ENCODE measurements around the gene MPO. TPM values are rescaled to one million over a fixed set of nuclear protein-coding genes. Genes with fewer than 3 reads are reported as not detected.

MPO gene
- total and polyA plus RNA-seq, 4 donors = 0.18 to 0.63 (median 0.32) TPM

DNA sequence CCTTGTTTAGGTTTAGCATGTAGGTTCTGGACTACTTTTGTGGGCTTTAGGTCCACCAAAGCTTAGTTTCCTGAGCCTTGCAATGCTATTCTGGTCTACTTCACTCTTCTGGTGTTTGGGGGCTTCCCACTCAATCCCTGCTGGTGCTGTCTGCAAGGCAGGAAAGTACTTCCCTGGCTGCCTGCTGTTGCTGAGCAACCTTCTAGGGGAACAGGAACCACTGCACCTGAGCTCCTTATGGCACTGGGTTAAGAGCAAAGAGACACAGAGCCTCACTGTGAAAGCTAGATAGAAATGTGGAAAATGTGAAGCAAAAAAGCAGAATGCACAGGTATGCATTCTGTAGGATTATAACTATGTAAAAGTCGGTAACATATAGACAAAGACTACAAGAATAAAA lies 17.0 kb downstream of the MPO start:
- DNase-seq (no peak), ATAC-seq (ENCODE audit: low FRiP score) (no peak)
- Histone ChIP-seq H3K27me3 (ENCODE audit: control insufficient read depth in 1 of 2, insufficient read depth in 2 of 2, low read length in 1 of 2) (no peaks in the 10 kb centered on the region), H3K9me3 (ENCODE audit: control insufficient read depth, low read length) (no peaks in the 10 kb centered on the region), H3K27ac (ENCODE audit: low read depth in 1 of 2, low read length in 2 of 2) (no peak overlapping the region), H3K4me1 (ENCODE audit: control insufficient read depth in 1 of 2, insufficient read depth in 2 of 2, low read length in 2 of 2) (no peaks in the 10 kb centered on the region), H3K4me3 (ENCODE audit: low read length in 2 of 2) (no peak overlapping the region), H3K36me3 (ENCODE audit: control insufficient read depth in 1 of 2, insufficient read depth in 2 of 2, low read length in 1 of 2) (no peaks in the 10 kb centered on the region)
- WGBS, 2 donors = 73 to 83% methylated on average over 1 of the region's 1 CpG
- intact Hi-C loops (cut with DNase I) = no loop called here

DNA sequence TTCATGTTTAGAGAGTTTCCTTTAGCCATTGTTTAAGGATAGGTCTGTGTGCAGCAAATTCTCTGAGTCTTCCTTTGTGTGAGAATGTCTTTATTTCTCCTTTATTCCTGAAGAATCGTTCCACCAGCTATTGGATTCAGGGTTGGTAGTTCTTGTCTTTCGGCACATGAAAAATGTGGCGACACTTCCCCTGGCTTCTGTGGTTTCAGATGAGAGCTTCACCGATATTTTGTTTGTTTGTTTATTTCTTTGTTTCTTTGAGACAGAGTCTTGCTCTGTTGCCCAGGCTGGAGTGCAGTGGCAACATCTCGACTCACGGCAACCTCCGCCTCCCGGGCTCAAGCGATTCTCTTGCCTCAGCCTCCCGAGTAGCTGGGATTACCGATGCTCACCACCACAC lies 18.6 kb downstream of the MPO start:
- Histone ChIP-seq H3K4me3 (ENCODE audit: low read length in 2 of 2) (no peak overlapping the region), H3K27ac (ENCODE audit: low read depth in 1 of 2, low read length in 2 of 2) (no peak overlapping the region), H3K36me3 (ENCODE audit: control insufficient read depth in 1 of 2, insufficient read depth in 2 of 2, low read length in 1 of 2) (no peaks in the 10 kb centered on the region), H3K27me3 (ENCODE audit: control insufficient read depth in 1 of 2, insufficient read depth in 2 of 2, low read length in 1 of 2) (no peaks in the 10 kb centered on the region), H3K9me3 (ENCODE audit: control insufficient read depth, low read length) (no peaks in the 10 kb centered on the region), H3K4me1 (ENCODE audit: control insufficient read depth in 1 of 2, insufficient read depth in 2 of 2, low read length in 2 of 2) (no peaks in the 10 kb centered on the region)
- intact Hi-C loops (cut with DNase I) = no loop called here
- WGBS, 2 donors = 85 to 89% methylated on average over 11 of the region's 11 CpGs
- ATAC-seq (ENCODE audit: low FRiP score) (no peak), DNase-seq (no peak)

DNA sequence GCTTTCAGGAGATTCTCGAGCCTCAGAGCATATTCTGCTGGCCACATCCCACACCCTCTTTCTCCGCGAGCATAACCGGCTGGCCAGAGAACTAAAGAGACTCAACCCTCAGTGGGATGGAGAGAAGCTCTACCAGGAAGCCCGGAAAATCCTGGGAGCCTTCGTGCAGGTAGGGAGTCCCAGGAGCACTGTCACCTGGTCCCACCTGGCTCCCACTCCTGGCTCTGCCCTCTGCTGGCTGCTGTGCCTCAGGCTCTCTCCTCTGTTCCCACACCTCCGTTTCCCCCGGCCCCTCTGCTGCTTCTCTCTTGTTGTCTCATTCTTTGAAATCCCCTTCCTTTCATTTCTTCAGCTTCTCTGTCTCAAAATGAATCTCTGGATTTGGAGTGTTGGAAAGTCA lies 25.9 kb downstream of the MPO start:
- Histone ChIP-seq H3K9me3 (ENCODE audit: control insufficient read depth, low read length) (no peaks in the 10 kb centered on the region), H3K4me3 (ENCODE audit: low read length in 2 of 2) (no peak overlapping the region), H3K36me3 (ENCODE audit: control insufficient read depth in 1 of 2, insufficient read depth in 2 of 2, low read length in 1 of 2) (no peaks in the 10 kb centered on the region), H3K27ac (ENCODE audit: low read depth in 1 of 2, low read length in 2 of 2) (no peak overlapping the region), H3K4me1 (ENCODE audit: control insufficient read depth in 1 of 2, insufficient read depth in 2 of 2, low read length in 2 of 2) (no peaks in the 10 kb centered on the region), H3K27me3 (ENCODE audit: control insufficient read depth in 1 of 2, insufficient read depth in 2 of 2, low read length in 1 of 2) (no peaks in the 10 kb centered on the region)
- 20% methylated on average over 8 of the region's 8 CpGs for WGBS, 2 donors
- intact Hi-C loops (cut with DNase I) = no loop called here
- DNase-seq (no peak), ATAC-seq (ENCODE audit: low FRiP score) (no peak)

DNA sequence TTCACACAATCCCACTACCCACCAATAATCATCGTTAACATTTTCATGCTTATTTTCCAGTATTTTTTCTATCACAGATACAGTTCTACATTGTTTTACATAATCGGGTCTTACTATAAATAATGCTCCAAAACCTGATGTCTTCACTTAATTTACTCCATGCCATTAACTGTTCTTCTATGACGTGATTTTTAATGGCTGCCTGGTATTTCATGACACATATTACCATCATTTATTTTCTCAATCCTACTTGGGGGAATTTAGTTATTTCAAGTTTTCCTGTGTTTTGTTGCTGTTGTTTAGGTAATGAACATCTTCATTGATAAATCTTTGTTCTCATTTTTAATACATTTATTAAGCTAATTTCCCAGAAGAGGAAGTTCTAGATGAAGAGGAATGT lies 27.7 kb downstream of the MPO start:
- no peaks in the 10 kb centered on the region for H3K36me3 ChIP-seq (ENCODE audit: control insufficient read depth in 1 of 2, insufficient read depth in 2 of 2, low read length in 1 of 2)
- intact Hi-C loops (cut with DNase I) = no loop called here
- H3K27ac ChIP-seq (ENCODE audit: low read depth in 1 of 2, low read length in 2 of 2) = no peak overlapping the region
- no peak for ATAC-seq (ENCODE audit: low FRiP score)
- DNase-seq = no peak
- H3K9me3 ChIP-seq (ENCODE audit: control insufficient read depth, low read length) = no peaks in the 10 kb centered on the region
- H3K27me3 ChIP-seq (ENCODE audit: control insufficient read depth in 1 of 2, insufficient read depth in 2 of 2, low read length in 1 of 2) = no peaks in the 10 kb centered on the region
- no peaks in the 10 kb centered on the region for H3K4me1 ChIP-seq (ENCODE audit: control insufficient read depth in 1 of 2, insufficient read depth in 2 of 2, low read length in 2 of 2)
- H3K4me3 ChIP-seq (ENCODE audit: low read length in 2 of 2) = no peak overlapping the region
- 71 to 74% methylated on average over 3 of the region's 3 CpGs for WGBS, 2 donors

DNA sequence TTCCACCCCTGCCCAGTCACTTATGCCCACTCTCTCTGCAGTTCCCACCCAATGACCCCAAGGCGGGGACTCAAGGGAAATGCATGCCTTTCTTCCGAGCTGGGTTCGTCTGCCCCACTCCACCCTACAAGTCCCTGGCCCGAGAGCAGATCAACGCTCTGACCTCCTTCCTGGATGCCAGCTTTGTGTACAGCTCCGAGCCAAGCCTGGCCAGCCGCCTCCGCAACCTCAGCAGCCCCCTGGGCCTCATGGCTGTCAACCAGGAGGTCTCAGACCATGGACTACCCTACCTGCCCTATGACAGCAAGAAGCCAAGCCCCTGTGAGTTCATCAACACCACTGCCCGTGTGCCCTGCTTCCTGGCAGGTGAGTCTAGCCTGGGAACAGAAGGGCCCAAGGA lies 28.6 kb downstream of the MPO start:
- WGBS, 2 donors = 50 to 51% methylated on average over 9 of the region's 9 CpGs
- no peaks in the 10 kb centered on the region for H3K36me3 ChIP-seq (ENCODE audit: control insufficient read depth in 1 of 2, insufficient read depth in 2 of 2, low read length in 1 of 2)
- H3K9me3 ChIP-seq (ENCODE audit: control insufficient read depth, low read length) = no peaks in the 10 kb centered on the region
- H3K4me1 ChIP-seq (ENCODE audit: control insufficient read depth in 1 of 2, insufficient read depth in 2 of 2, low read length in 2 of 2) = no peaks in the 10 kb centered on the region
- intact Hi-C loops (cut with DNase I) = no loop called here
- DNase-seq = no peak
- H3K27me3 ChIP-seq (ENCODE audit: control insufficient read depth in 1 of 2, insufficient read depth in 2 of 2, low read length in 1 of 2) = no peaks in the 10 kb centered on the region
- no peak overlapping the region for H3K27ac ChIP-seq (ENCODE audit: low read depth in 1 of 2, low read length in 2 of 2)
- no peak overlapping the region for H3K4me3 ChIP-seq (ENCODE audit: low read length in 2 of 2)
- no peak for ATAC-seq (ENCODE audit: low FRiP score)

DNA sequence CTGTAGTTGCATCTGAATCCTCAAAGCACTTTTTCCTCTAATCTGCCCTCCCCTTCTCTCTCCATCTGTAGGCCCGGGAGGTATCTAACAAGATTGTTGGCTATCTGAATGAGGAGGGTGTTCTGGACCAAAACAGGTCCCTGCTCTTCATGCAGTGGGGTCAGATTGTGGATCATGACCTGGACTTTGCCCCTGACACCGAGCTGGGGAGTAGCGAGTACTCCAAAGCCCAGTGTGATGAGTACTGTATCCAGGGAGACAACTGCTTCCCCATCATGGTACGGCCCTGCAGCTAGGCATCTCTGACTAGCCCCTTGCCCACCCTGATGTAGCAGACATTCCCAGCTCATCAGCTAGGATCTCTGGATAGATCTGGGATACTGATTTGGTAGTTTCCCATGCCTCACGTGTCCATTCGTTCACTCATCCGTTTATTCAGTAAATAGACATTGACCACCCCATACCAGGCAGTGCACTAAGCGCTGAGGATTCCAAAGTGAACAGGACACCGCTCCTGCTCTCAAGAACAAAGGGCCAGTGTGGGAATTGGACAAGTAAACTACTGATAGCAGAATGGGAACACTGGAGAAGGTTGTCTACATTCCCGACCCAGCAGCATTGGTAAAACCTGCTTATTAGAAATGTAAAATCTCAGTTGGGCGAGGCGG lies 30.3 kb downstream of the MPO start:
- ATAC-seq (ENCODE audit: low FRiP score) = no peak
- no peaks in the 10 kb centered on the region for H3K27me3 ChIP-seq (ENCODE audit: control insufficient read depth in 1 of 2, insufficient read depth in 2 of 2, low read length in 1 of 2)
- H3K4me1 ChIP-seq (ENCODE audit: control insufficient read depth in 1 of 2, insufficient read depth in 2 of 2, low read length in 2 of 2) = no peaks in the 10 kb centered on the region
- no peak overlapping the region for H3K4me3 ChIP-seq (ENCODE audit: low read length in 2 of 2)
- DNase-seq = no peak
- intact Hi-C loops (cut with DNase I) = no loop called here
- H3K27ac ChIP-seq (ENCODE audit: low read depth in 1 of 2, low read length in 2 of 2) = no peak overlapping the region
- 82 to 84% methylated on average over 12 of the region's 12 CpGs for WGBS, 2 donors
- no peaks in the 10 kb centered on the region for H3K36me3 ChIP-seq (ENCODE audit: control insufficient read depth in 1 of 2, insufficient read depth in 2 of 2, low read length in 1 of 2)
- H3K9me3 ChIP-seq (ENCODE audit: control insufficient read depth, low read length) = no peaks in the 10 kb centered on the region

DNA sequence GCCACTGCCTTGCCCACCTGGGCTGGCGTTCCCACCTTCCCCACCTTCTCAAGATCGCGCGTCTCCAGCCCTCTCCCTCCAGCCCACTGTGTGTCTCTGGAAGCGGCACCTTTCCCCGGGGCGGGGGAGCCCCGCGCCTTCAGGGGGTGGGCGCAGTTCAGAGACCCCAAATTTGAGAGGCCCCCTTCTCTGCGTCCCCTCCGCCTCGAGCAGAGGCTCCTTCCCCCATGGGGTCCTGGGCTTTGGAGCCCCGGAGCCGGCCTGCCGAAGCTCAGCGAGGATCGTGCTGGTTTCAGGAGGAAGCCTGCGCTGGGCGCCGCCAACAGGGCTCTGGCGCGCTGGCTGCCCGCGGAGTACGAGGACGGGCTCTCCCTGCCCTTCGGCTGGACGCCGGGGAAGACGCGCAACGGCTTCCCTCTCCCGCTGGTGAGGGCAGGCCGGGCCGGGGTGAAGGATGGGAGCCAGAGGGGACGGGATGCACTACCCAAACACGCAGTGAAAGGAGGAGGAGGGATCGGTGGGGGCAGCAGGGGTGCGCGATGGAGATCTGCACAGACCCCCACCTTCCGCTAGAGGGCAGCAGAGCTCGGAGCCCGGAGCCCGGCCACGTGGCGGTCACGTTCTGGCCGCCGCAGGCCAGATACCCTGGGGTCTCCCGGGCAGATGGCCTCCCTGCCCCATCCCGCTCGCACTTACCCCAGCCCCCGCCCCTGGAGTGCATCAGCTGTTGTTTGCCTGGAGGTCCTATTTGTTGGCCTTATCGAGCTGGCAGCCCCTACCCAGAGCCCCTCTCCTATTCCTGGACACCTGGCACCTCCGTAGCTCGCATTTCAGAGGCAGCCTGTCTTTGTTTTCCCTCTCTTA lies 31.2 kb downstream of the MPO start:
- Histone ChIP-seq H3K27me3 (ENCODE audit: control insufficient read depth in 1 of 2, insufficient read depth in 2 of 2, low read length in 1 of 2) (no peaks in the 10 kb centered on the region), H3K9me3 (ENCODE audit: control insufficient read depth, low read length) (no peaks in the 10 kb centered on the region), H3K36me3 (ENCODE audit: control insufficient read depth in 1 of 2, insufficient read depth in 2 of 2, low read length in 1 of 2) (no peaks in the 10 kb centered on the region), H3K27ac (ENCODE audit: low read depth in 1 of 2, low read length in 2 of 2) (no peak overlapping the region), H3K4me1 (ENCODE audit: control insufficient read depth in 1 of 2, insufficient read depth in 2 of 2, low read length in 2 of 2) (no peaks in the 10 kb centered on the region), H3K4me3 (ENCODE audit: low read length in 2 of 2) (no peak overlapping the region)
- 4 to 5% methylated on average over 51 to 57 of the region's 57 CpGs for WGBS, 2 donors
- peak; percentile 93 for ATAC-seq (ENCODE audit: low FRiP score)
- DNase-seq = peak; percentile 74 to 91
- intact Hi-C loops (cut with DNase I) = no loop called here

DNA sequence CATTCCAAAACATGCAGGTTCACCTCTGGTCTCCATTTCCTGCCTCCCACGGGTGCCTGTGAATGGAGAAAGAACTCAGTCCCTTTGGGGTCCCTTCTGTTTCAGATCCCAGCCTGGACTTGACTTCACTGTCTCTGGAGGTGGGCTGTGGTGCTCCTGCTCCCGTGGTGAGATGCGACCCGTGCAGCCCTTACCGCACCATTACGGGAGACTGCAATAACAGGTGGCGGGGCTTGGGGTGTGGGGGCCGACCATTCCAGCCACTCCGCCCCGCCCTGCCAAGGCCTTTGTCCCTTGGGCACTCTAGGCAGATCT lies 31.8 kb downstream of the MPO start:
- ATAC-seq (ENCODE audit: low FRiP score) (peak; percentile 19), DNase-seq (no peak)
- no peak overlapping the region for H3K27ac ChIP-seq (ENCODE audit: low read depth in 1 of 2, low read length in 2 of 2)
- no peaks in the 10 kb centered on the region for H3K9me3 ChIP-seq (ENCODE audit: control insufficient read depth, low read length)
- H3K36me3 ChIP-seq (ENCODE audit: control insufficient read depth in 1 of 2, insufficient read depth in 2 of 2, low read length in 1 of 2) = no peaks in the 10 kb centered on the region
- 9 to 11% methylated on average over 10 of the region's 10 CpGs for WGBS, 2 donors
- intact Hi-C loops (cut with DNase I) = no loop called here
- no peaks in the 10 kb centered on the region for H3K27me3 ChIP-seq (ENCODE audit: control insufficient read depth in 1 of 2, insufficient read depth in 2 of 2, low read length in 1 of 2)
- H3K4me1 ChIP-seq (ENCODE audit: control insufficient read depth in 1 of 2, insufficient read depth in 2 of 2, low read length in 2 of 2) = no peaks in the 10 kb centered on the region
- no peak overlapping the region for H3K4me3 ChIP-seq (ENCODE audit: low read length in 2 of 2)
